ENCODE results near the gene GPR137B. TPM values are rescaled to one million over a fixed set of nuclear protein-coding genes. Genes with fewer than 3 reads are reported as not detected.

GPR137B gene
- total RNA-seq, 1 donor from 2014 or later: 25.2 TPM

DNA sequence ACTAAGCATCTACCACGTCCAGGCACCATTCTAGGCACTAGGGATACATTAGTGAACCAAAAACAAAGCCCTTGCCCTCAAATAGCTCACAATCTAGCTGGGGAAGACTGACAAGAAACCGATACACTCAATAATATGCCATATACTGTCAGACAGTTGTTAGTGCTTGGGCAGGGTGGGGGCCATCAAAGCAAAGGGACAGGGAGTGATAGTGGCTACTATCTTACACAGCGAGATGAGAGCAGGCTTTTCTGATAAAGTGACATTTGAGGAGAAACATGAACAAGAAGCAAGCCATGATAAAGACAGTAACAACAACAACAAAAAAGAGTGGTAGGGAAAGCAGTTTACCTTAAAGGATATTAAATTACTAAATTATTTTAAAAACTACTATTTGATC is 98.3 kb downstream of the GPR137B start:
- Mint-ChIP-seq H3K4me3 (no peak overlapping the region), H3K27ac (no peak overlapping the region), H3K36me3 (peaks cover 3% of the 10 kb centered on the region), H3K9me3 (no peaks in the 10 kb centered on the region), H3K4me1 (no peaks in the 10 kb centered on the region), H3K27me3 (ENCODE audit: low read depth) (no peaks in the 10 kb centered on the region)
- TF ChIP-seq, protein P1, sequence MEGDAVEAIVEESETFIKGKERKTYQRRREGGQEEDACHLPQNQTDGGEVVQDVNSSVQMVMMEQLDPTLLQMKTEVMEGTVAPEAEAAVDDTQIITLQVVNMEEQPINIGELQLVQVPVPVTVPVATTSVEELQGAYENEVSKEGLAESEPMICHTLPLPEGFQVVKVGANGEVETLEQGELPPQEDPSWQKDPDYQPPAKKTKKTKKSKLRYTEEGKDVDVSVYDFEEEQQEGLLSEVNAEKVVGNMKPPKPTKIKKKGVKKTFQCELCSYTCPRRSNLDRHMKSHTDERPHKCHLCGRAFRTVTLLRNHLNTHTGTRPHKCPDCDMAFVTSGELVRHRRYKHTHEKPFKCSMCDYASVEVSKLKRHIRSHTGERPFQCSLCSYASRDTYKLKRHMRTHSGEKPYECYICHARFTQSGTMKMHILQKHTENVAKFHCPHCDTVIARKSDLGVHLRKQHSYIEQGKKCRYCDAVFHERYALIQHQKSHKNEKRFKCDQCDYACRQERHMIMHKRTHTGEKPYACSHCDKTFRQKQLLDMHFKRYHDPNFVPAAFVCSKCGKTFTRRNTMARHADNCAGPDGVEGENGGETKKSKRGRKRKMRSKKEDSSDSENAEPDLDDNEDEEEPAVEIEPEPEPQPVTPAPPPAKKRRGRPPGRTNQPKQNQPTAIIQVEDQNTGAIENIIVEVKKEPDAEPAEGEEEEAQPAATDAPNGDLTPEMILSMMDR (IDR thresholded peaks at IDR 0.05; ENCODE audit: unreplicated experiment): no peak
- DNase-seq (ENCODE audit: low spot score in 2 of 2, unreplicated experiment in 2 of 2): no peak

- Mint-ChIP-seq H3K27ac (no peak overlapping the region), H3K9me3 (peaks cover 3% of the 10 kb centered on the region), H3K27me3 (ENCODE audit: low read depth) (no peaks in the 10 kb centered on the region), H3K36me3 (peaks cover 3% of the 10 kb centered on the region), H3K4me1 (no peaks in the 10 kb centered on the region), H3K4me3 (no peak overlapping the region)
- TF ChIP-seq, protein P1 (IDR thresholded peaks at IDR 0.05; ENCODE audit: unreplicated experiment): no peak
- DNase-seq (ENCODE audit: low spot score in 2 of 2, unreplicated experiment in 2 of 2): no peak
Measured at GRCh38 chr1:236242568-236242967, 100.2 kb downstream of the GPR137B start.

DNA sequence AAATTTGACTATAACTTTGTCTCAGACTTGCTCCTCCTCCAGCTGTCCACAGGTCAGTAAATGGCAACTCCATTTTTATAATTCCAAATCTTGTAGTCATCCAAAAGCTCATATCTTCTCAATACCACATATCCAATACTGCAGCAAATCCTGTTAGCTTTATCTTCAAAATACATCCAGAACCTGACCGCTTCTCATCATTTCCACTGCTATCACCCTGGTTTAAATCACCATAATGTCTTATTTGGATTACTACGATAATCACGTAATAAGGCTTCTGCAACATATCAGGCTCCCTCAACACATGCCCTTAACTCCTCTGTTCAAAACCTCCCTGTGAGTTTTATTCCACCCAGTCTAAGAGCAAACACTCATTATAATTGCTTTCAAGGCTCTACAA is 104.9 kb downstream of the GPR137B start:
- Mint-ChIP-seq H3K36me3 (peaks cover 2% of the 10 kb centered on the region), H3K9me3 (peaks cover 3% of the 10 kb centered on the region), H3K4me3 (no peak overlapping the region), H3K4me1 (no peaks in the 10 kb centered on the region), H3K27me3 (ENCODE audit: low read depth) (no peaks in the 10 kb centered on the region), H3K27ac (no peak overlapping the region)
- TF ChIP-seq, protein P1 (IDR thresholded peaks at IDR 0.05; ENCODE audit: unreplicated experiment): no peak
- DNase-seq (ENCODE audit: low spot score in 2 of 2, unreplicated experiment in 2 of 2): no peak

DNA sequence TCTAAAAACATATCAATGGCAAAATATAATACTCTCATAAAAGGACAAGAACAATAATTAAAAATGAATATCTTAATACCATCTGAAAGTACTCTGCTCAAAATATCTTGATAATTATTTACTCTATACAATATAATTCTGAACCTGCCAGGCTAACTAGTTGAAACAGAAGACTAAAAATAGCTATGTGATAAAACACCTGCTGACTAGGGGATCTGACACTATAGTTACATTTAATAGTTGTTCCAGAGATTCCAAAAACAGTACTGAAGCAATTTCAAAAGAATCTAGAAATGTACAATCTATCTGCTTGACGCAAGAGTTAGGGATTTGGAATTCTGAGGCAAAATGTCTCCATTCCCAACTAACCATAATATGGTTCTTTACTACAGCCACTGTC is 109.2 kb downstream of the GPR137B start:
- Mint-ChIP-seq H3K27ac (no peak overlapping the region), H3K27me3 (ENCODE audit: low read depth) (no peaks in the 10 kb centered on the region), H3K4me1 (no peaks in the 10 kb centered on the region), H3K4me3 (no peak overlapping the region), H3K36me3 (peaks cover 5% of the 10 kb centered on the region), H3K9me3 (peaks cover 3% of the 10 kb centered on the region)
- TF ChIP-seq, protein P1 (IDR thresholded peaks at IDR 0.05; ENCODE audit: unreplicated experiment): no peak
- DNase-seq (ENCODE audit: low spot score in 2 of 2, unreplicated experiment in 2 of 2): no peak

- peaks cover 16% of the 10 kb centered on the region for H3K36me3 Mint-ChIP-seq
- H3K27me3 Mint-ChIP-seq (ENCODE audit: low read depth): no peaks in the 10 kb centered on the region
- H3K27ac Mint-ChIP-seq: no peak overlapping the region
- DNase-seq (ENCODE audit: low spot score in 2 of 2, unreplicated experiment in 2 of 2): no peak
- no peak overlapping the region for H3K4me3 Mint-ChIP-seq
- H3K9me3 Mint-ChIP-seq: peaks cover 16% of the 10 kb centered on the region
- H3K4me1 Mint-ChIP-seq: no peaks in the 10 kb centered on the region
- TF ChIP-seq, protein P1 (IDR thresholded peaks at IDR 0.05; ENCODE audit: unreplicated experiment): no peak
Measured at GRCh38 chr1:236253119-236253518, 110.8 kb downstream of the GPR137B start.
